ENCODE results near the gene PCDHGA4.
"Not testable (repeated sequence)": the region's sequence is repeated elsewhere in the genome, so short reads cannot be mapped to it uniquely, and the experiment has no call there.

The PCDHGA4 gene

DNA sequence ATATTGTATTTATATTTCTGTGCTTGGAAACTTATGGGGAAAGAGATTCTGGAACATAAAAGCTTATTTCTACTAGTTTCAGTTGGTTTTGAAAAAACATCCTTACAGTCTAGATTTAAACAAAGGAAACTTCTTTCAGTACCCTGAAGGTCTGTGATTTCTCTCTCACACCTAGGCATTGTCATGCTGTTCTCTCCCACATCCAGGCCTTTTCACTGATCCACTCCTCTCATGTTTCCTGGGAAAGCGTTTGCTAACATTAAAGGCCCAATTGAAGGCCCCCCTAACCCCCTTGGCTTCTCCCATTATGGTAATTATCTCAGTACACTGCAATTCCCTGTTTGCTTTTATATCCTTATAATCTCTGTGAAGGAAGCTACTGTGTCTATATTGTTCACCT lies 12.0 kb upstream of the PCDHGA4 start:
- no peak overlapping the region for H3K4me3 ChIP-seq (ENCODE audit: low read depth, low read length)
- DNase-seq (ENCODE audit: low read depth): no peak
- TF ChIP-seq, protein P1, sequence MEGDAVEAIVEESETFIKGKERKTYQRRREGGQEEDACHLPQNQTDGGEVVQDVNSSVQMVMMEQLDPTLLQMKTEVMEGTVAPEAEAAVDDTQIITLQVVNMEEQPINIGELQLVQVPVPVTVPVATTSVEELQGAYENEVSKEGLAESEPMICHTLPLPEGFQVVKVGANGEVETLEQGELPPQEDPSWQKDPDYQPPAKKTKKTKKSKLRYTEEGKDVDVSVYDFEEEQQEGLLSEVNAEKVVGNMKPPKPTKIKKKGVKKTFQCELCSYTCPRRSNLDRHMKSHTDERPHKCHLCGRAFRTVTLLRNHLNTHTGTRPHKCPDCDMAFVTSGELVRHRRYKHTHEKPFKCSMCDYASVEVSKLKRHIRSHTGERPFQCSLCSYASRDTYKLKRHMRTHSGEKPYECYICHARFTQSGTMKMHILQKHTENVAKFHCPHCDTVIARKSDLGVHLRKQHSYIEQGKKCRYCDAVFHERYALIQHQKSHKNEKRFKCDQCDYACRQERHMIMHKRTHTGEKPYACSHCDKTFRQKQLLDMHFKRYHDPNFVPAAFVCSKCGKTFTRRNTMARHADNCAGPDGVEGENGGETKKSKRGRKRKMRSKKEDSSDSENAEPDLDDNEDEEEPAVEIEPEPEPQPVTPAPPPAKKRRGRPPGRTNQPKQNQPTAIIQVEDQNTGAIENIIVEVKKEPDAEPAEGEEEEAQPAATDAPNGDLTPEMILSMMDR (IDR thresholded peaks at IDR 0.05; ENCODE audit: low read depth, low read length, missing control alignments): no peak

DNA sequence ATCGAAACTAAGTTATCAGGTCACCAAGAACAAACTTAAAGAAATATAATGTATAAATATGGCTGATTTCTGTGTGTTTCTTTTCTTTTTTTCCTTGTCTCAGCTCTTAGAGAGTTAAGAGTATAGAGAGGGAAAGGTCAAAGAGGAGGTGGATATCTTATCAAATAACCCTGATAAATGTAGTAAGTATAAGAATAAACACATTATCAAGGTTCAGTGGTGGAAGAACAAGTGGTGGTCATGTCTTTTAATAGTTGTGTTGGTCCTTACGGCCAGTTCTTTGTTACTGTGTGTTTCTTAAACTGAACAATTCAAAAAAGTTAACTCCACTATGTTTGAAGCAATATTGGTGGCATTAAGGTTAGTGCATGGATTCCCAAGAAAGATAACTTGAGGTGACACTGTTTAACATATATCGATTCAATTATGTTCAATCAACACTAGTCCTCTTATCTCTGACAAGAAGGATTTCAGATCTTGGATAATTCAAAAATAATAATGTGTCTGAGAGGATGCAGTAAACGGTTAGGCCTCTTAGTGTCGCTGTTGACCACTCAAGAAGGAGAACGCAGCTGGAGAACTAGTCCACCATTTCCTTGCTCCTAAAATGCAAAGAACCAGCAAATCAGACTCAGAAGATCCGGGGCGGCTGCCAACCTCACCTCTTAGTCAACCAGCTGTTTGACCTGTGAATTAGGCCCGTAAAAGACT lies 11.4 kb upstream of the PCDHGA4 start, which contains the start of gene PCDHGA3:
TSS of gene PCDHGA3 (plus strand) at position 588 of the 711 bp plus-strand sequence. CDS start 205 bp downstream, outside the sequence.
- TF ChIP-seq, protein P1 (IDR thresholded peaks at IDR 0.05; ENCODE audit: low read depth, low read length, missing control alignments): peak; percentile 6
- no peak for DNase-seq (ENCODE audit: low read depth)
- no peak within 1 kb of the TSS for H3K4me3 ChIP-seq (ENCODE audit: low read depth, low read length)

DNA sequence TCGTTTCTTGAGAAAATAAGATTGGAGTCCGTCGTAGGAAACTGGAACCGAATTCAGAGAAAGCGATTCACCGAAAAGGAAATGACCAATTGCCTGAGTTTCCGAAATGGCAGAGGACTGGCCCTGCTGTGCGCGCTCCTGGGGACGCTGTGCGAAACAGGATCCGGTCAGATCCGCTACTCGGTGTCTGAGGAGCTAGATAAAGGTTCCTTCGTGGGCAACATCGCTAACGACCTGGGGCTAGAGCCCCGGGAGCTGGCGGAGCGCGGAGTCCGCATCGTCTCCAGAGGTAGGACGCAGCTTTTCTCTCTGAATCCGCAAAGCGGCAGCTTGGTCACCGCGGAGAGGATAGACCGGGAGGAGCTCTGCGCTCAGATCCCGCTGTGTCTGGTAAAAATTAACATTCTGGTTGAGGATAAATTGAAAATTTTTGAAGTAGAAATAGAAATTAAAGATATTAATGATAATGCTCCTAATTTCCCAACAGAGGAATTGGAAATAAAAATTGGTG lies 10.8 kb upstream of the PCDHGA4 start:
- H3K4me3 ChIP-seq (ENCODE audit: low read depth, low read length): no peak overlapping the region

DNA sequence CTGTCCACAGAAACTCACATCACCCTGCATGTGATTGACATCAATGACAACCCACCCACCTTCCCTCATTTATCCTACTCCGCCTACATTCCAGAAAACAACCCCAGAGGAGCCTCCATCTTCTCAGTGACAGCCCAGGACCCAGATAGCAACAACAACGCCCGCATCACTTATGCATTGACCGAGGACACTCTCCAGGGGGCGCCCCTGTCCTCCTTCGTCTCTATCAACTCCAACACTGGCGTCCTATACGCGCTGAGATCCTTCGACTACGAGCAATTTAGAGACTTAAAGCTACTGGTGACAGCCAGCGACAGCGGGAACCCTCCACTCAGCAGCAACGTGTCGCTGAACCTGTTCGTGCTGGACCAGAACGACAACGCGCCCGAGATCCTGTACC lies 9.5 kb upstream of the PCDHGA4 start:
- H3K4me3 ChIP-seq (ENCODE audit: low read depth, low read length): no peak overlapping the region
- DNase-seq (ENCODE audit: low read depth): no peak
- TF ChIP-seq, protein P1 (IDR thresholded peaks at IDR 0.05; ENCODE audit: low read depth, low read length, missing control alignments): peak; percentile 7

More for the DNA sequence above, 10.8 kb upstream of the PCDHGA4 start:
- DNase-seq (ENCODE audit: low read depth): no peak
- TF ChIP-seq, protein P1 (IDR thresholded peaks at IDR 0.05; ENCODE audit: low read depth, low read length, missing control alignments): no peak

DNA sequence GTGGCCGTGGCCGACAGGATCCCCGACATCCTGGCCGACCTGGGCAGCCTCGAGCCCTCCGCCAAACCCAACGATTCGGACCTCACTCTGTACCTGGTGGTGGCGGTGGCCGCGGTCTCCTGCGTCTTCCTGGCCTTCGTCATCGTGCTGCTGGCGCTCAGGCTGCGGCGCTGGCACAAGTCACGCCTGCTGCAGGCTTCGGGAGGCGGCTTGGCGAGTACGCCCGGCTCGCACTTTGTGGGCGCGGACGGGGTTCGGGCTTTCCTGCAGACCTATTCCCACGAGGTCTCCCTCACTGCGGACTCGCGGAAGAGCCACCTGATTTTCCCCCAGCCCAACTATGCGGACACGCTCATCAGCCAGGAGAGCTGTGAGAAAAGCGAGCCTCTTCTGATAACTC lies 8.8 kb upstream of the PCDHGA4 start:
- DNase-seq (ENCODE audit: low read depth); H3K4me3 ChIP-seq (ENCODE audit: low read depth, low read length): not testable (repeated sequence)

DNA sequence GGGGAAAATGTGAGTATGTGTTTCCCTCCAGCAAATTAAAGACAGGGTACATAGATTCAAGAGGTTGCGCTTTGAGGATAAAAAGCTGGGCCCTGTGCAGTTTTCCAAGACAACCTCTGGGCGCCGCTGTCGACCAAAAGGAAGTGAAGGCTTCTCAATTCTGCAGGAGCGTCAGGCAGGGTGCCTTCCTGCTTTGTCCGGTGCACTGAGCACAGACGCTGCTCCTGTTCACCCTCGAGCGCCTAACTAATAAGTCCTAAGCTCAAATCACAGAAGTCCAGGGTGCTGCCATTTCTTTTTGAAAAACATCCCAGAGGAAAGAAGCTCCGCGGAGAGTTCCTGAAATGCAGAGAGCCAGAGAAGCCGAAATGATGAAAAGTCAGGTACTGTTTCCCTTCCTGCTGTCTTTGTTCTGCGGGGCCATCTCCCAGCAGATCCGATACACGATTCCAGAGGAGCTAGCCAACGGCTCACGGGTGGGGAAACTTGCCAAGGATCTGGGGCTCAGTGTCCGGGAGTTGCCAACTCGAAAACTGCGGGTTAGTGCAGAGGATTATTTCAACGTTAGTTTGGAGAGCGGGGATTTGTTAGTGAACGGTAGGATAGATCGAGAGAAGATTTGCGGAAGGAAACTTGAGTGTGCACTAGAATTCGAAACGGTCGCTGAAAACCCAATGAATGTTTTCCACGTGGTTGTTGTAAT lies 4.8 kb upstream of the PCDHGA4 start, which contains the start of gene PCDHGB1:
TSS of gene PCDHGB1 (plus strand) at position 183 of the 703 bp plus-strand sequence. CDS start at position 345, 162 bp downstream.
- H3K4me3 ChIP-seq (ENCODE audit: low read depth, low read length): peak within 1 kb of the TSS; percentile 53
- peak; percentile 55 for DNase-seq (ENCODE audit: low read depth)

DNA sequence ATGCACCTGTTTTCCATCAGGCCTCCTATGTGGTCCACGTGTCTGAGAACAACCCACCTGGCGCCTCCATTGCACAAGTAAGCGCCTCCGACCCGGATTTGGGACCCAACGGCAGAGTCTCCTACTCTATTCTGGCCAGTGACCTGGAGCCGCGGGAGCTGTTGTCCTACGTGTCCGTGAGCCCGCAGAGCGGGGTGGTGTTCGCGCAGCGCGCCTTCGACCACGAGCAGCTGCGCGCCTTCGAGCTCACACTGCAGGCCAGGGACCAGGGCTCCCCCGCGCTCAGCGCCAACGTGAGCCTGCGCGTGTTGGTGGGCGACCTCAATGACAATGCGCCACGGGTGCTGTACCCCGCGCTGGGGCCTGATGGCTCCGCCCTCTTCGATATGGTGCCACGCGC lies 3.2 kb upstream of the PCDHGA4 start:
- no peak for DNase-seq (ENCODE audit: low read depth)
- TF ChIP-seq, protein P1 (IDR thresholded peaks at IDR 0.05; ENCODE audit: low read depth, low read length, missing control alignments): no peak
- H3K4me3 ChIP-seq (ENCODE audit: low read depth, low read length): no peak overlapping the region

More for the DNA sequence above, 4.8 kb upstream of the PCDHGA4 start, which contains the start of gene PCDHGB1:
- TF ChIP-seq, protein P1 (IDR thresholded peaks at IDR 0.05; ENCODE audit: low read depth, low read length, missing control alignments): peak; percentile 79
